HEK293 (cell line): Measurements from ENCODE around the gene WNT8B.

Experiments used
- FEZF1 ChIP-seq: fragments of 450-650 bp; formaldehyde crosslinking; IDR thresholded peaks from 2 replicates; pipeline ENCODE4 v1.5.1; 2016; ENCODE audit warnings: missing biosample characterization, missing genetic modification characterization
- KLF9 ChIP-seq: fragments of 450-650 bp; formaldehyde crosslinking; IDR thresholded peaks from 2 replicates; pipeline ENCODE4 v1.5.1; 2016; ENCODE audit warnings: missing biosample characterization, missing genetic modification characterization, low read depth
- MYNN ChIP-seq: fragments of 450-650 bp; formaldehyde crosslinking; IDR thresholded peaks from 2 replicates; pipeline ENCODE4 v1.5.1; 2016; ENCODE audit warnings: missing biosample characterization, missing genetic modification characterization, borderline replicate concordance
- REPIN1 ChIP-seq: fragments of 450-650 bp; formaldehyde crosslinking; IDR thresholded peaks from 2 replicates; pipeline ENCODE4 v1.5.1; 2017; ENCODE audit warnings: missing biosample characterization, missing genetic modification characterization, low read depth
- SALL2 ChIP-seq: fragments of 450-650 bp; formaldehyde crosslinking; IDR thresholded peaks from 2 replicates; pipeline ENCODE4 v1.5.0; 2017; ENCODE audit warnings: missing biosample characterization, mild to moderate bottlenecking, missing genetic modification characterization, borderline replicate concordance
- ZBTB7A ChIP-seq: fragments of 450-650 bp; formaldehyde crosslinking; IDR thresholded peaks from 2 replicates; pipeline ENCODE4 v1.5.1; 2016; ENCODE audit warnings: low read depth, missing biosample characterization, missing genetic modification characterization
- ZNF274 ChIP-seq, 2 experiments: fragments of 200-500 bp in 1 of 2; fragments of 450-650 bp in 1 of 2; sonication (Bioruptor generic) in 1 of 2; formaldehyde crosslinking in 1 of 2; IDR thresholded peaks; 2 replicates each; pipeline versions ENCODE4 v1.5.1 to v1.6.1; 2014 to 2016; ENCODE audit warnings: borderline replicate concordance in 1 of 2, inconsistent platforms in 1 of 2, low read length in 1 of 2, missing biosample characterization in 1 of 2, missing genetic modification characterization in 1 of 2
- ZNF311 ChIP-seq: fragments of 450-650 bp; formaldehyde crosslinking; IDR thresholded peaks from 2 replicates; pipeline ENCODE4 v1.5.1; 2017; ENCODE audit warnings: missing biosample characterization, missing genetic modification characterization, borderline replicate concordance
- ZNF335 ChIP-seq: fragments of 450-650 bp; formaldehyde crosslinking; conservative IDR thresholded peaks from 2 replicates; pipeline ENCODE4 v1.5.1; 2016; ENCODE audit warnings: missing biosample characterization, missing genetic modification characterization
- ZNF558 ChIP-seq: fragments of 450-650 bp; formaldehyde crosslinking; IDR thresholded peaks from 2 replicates; pipeline ENCODE4 v1.5.1; 2016; ENCODE audit warnings: missing biosample characterization, missing genetic modification characterization
- ZNF561 ChIP-seq: fragments of 450-650 bp; IDR thresholded peaks from 2 replicates; pipeline ENCODE4 v1.5.1; 2018; ENCODE audit warnings: missing biosample characterization, missing genetic modification characterization, borderline replicate concordance
- ZNF585B ChIP-seq: fragments of 450-650 bp; formaldehyde crosslinking; IDR thresholded peaks from 2 replicates; pipeline ENCODE4 v1.5.1; 2016; ENCODE audit warnings: missing biosample characterization, missing genetic modification characterization
- TF ChIP-seq, protein P1 (sequence below): fragments of 450-650 bp; formaldehyde crosslinking; IDR thresholded peaks from 2 replicates; pipeline ENCODE4 v1.5.1; 2016; ENCODE audit warnings: missing biosample characterization, missing genetic modification characterization

DNA sequence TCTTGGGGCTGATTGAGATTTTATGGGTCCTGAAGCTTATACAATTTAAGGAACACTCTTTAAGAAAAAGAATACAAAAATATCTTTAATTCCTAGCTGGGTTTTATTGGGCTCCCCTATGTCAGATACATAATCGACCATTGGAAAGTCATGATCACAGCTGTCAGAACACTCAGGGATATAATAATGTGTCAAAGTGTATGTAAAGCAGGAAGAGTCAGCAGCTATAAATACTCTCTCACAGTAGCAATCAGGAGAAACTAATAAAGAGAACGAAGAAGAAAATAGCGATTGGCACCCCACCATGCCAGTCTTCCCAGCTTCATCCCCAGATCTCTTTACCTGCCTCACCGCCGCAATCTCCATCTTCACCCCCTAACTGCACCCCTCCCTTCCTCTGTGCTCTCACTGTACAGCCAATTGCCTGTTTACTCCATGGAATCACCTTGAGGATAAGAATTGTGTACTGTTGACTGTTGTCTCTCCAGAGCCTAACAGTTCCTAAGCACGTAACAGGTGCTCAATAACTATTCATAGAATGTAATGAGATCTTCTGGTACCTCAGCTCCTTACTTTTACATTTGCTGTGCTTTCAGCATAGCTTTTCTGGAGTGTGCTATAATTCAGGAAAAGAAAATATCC is 24.0 kb upstream of the WNT8B start:
- TF ChIP-seq ZNF561 (no peak), ZNF335 (no peak), ZNF585B (tag by site-specific recombination) (no peak), MYNN (no peak), KLF9 (tag by site-specific recombination) (no peak), ZNF311 (tag by site-specific recombination) (no peak), SALL2 (tag by site-specific recombination) (no peak), REPIN1 (no peak), ZNF558 (tag by site-specific recombination) (no peak), ZBTB7A (tag by site-specific recombination) (no peak), FEZF1 (tag by site-specific recombination) (no peak), ZNF274 (IDR thresholded peaks at IDR 0.05; ENCODE audit: low read length) (no peak), ZNF274 (tag by site-specific recombination; IDR thresholded peaks at IDR 0.05; ENCODE audit: borderline replicate concordance) (no peak)
- TF ChIP-seq, protein P1, sequence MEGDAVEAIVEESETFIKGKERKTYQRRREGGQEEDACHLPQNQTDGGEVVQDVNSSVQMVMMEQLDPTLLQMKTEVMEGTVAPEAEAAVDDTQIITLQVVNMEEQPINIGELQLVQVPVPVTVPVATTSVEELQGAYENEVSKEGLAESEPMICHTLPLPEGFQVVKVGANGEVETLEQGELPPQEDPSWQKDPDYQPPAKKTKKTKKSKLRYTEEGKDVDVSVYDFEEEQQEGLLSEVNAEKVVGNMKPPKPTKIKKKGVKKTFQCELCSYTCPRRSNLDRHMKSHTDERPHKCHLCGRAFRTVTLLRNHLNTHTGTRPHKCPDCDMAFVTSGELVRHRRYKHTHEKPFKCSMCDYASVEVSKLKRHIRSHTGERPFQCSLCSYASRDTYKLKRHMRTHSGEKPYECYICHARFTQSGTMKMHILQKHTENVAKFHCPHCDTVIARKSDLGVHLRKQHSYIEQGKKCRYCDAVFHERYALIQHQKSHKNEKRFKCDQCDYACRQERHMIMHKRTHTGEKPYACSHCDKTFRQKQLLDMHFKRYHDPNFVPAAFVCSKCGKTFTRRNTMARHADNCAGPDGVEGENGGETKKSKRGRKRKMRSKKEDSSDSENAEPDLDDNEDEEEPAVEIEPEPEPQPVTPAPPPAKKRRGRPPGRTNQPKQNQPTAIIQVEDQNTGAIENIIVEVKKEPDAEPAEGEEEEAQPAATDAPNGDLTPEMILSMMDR (tag by site-specific recombination), result no peak
